ENCODE results near the gene FBH1. TPM values are rescaled to one million over a fixed set of nuclear protein-coding genes. Genes with fewer than 3 reads are reported as not detected.
A peak's percentile ranks its signal among the peaks of the same experiment; 100 is the strongest.

FBH1 gene
- total and polyA plus RNA-seq, 9 of the 15 experiments (the other 6 are each of a cell fraction or from before 2014, with no cell fraction given) = 13.4 to 108 (median 77.8) TPM

GRCh38 chr10:5889624-5890451 lies at the start of gene FBH1, which contains the start of gene ANKRD16 (continued):
- TF ChIP-seq ZBTB40 (IDR thresholded peaks at IDR 0.05) (peak; percentile 97), ZBTB40 (CRISPR knock-in tag; IDR thresholded peaks at IDR 0.05) (no peak), NR3C1 (CRISPR knock-in tag; IDR thresholded peaks at IDR 0.05) (0 out of 2 replicates have a peak, but pooled peaks have one; percentile 36), ETV5 (CRISPR knock-in tag; IDR thresholded peaks at IDR 0.05; ENCODE audit: low read depth) (peak; percentile 82), HCFC1 (IDR thresholded peaks at IDR 0.05; ENCODE audit: low read depth, low read length) (peak; percentile 58), ZFX (CRISPR knock-in tag; IDR thresholded peaks at IDR 0.05) (peak; percentile 97), SP2 (IDR thresholded peaks at IDR 0.05; ENCODE audit: extremely low read depth, low read depth, low read length, poor library complexity, severe bottlenecking) (peak; percentile 99), SAFB (IDR thresholded peaks at IDR 0.05; ENCODE audit: borderline replicate concordance, low read depth, low read length) (peak; percentile 56; the same call in 1 of the 2 replicates), RNF2 (IDR thresholded peaks at IDR 0.05) (peak; percentile 34; the same call in 1 of the 2 replicates), BHLHE40 (IDR thresholded peaks at IDR 0.05; ENCODE audit: low read length) (peak; percentile 87), CTBP1 (IDR thresholded peaks at IDR 0.05; ENCODE audit: borderline replicate concordance) (peak; percentile 94), L3MBTL2 (IDR thresholded peaks at IDR 0.05) (peak; percentile 85), FOXP1 (CRISPR knock-in tag; IDR thresholded peaks at IDR 0.05) (peak; percentile 76; the same call in 1 of the 2 replicates), ZNF57 (CRISPR knock-in tag; IDR thresholded peaks at IDR 0.05) (no peak), CSDE1 (IDR thresholded peaks at IDR 0.05) (no peak), SP1 (CRISPR knock-in tag; IDR thresholded peaks at IDR 0.05) (peak; percentile 99), CCNT2 (IDR thresholded peaks at IDR 0.05; ENCODE audit: borderline replicate concordance, extremely low read depth, insufficient read length, low read depth, low read length) (peak; percentile 86), RCOR1 (IDR thresholded peaks at IDR 0.05; ENCODE audit: borderline replicate concordance in 1 of 2, low read depth in 2 of 2, low read length in 2 of 2) (0 out of 4 replicates have a peak, but pooled peaks of 1 of the 2 experiments have one; percentile 10), U2AF1 (optimal IDR thresholded peaks at IDR 0.05; ENCODE audit: low read depth, low read length) (peak; percentile 74)

Measured in K562 (cell line).